HG03159 (cell line): ENCODE results near the gene ST3GAL3.

Experiments
- ATAC-seq: cut with Tn5 transposase; IDR thresholded peaks from one replicate; pipeline ENCODE4 v1.9.1; 2021; ENCODE audit warnings: mild to moderate bottlenecking, moderate library complexity; ENCODE audit not compliant: unreplicated experiment

Gene ST3GAL3

GRCh38 chr1:43783671-43784205 lies 76.4 kb downstream of the ST3GAL3 start:
- no peak for ATAC-seq

GRCh38 chr1:43786201-43786958 lies 79.0 kb downstream of the ST3GAL3 start:
- no peak for ATAC-seq

- no peak for ATAC-seq
Observed at GRCh38 chr1:43786960-43787359, 79.6 kb downstream of the ST3GAL3 start.

- no peak for ATAC-seq
Observed at GRCh38 chr1:43789604-43790550, 82.5 kb downstream of the ST3GAL3 start.

GRCh38 chr1:43791243-43791642 lies 83.9 kb downstream of the ST3GAL3 start:
- ATAC-seq, result no peak

GRCh38 chr1:43796111-43796581 lies 88.8 kb downstream of the ST3GAL3 start:
- ATAC-seq, result no peak

- no peak for ATAC-seq
Observed at GRCh38 chr1:43797891-43798290, 90.6 kb downstream of the ST3GAL3 start.

GRCh38 chr1:43799656-43800635 lies 92.6 kb downstream of the ST3GAL3 start:
- ATAC-seq, result no peak

GRCh38 chr1:43800771-43801170 lies 93.4 kb downstream of the ST3GAL3 start:
- ATAC-seq, result no peak

- no peak for ATAC-seq
Observed at GRCh38 chr1:43801203-43801602, 93.9 kb downstream of the ST3GAL3 start.

GRCh38 chr1:43802356-43802980 lies 95.1 kb downstream of the ST3GAL3 start:
- no peak for ATAC-seq

- ATAC-seq, result no peak
Observed at GRCh38 chr1:43803105-43803504, 95.8 kb downstream of the ST3GAL3 start.

GRCh38 chr1:43803646-43804045 lies 96.3 kb downstream of the ST3GAL3 start:
- ATAC-seq, result no peak

GRCh38 chr1:43804569-43804968 lies 97.2 kb downstream of the ST3GAL3 start:
- ATAC-seq, result no peak

GRCh38 chr1:43805340-43805739 lies 98.0 kb downstream of the ST3GAL3 start:
- ATAC-seq, result no peak

- ATAC-seq, result no peak
Observed at GRCh38 chr1:43806183-43806582, 98.8 kb downstream of the ST3GAL3 start.

- no peak for ATAC-seq
Observed at GRCh38 chr1:43809097-43809673, 101.8 kb downstream of the ST3GAL3 start.

- ATAC-seq, result no peak
Observed at GRCh38 chr1:43812579-43812978, 105.2 kb downstream of the ST3GAL3 start.

GRCh38 chr1:43814401-43814800 lies 107.1 kb downstream of the ST3GAL3 start:
- ATAC-seq, result no peak
